GM18867 (cell line): ENCODE data around the gene EIF4G2.

ENCODE experiments used
- ATAC-seq: cut with Tn5 transposase; IDR thresholded peaks from one replicate; pipeline ENCODE4 v1.9.1; 2021; ENCODE audit warnings: mild to moderate bottlenecking, moderate library complexity; ENCODE audit not compliant: unreplicated experiment

Gene EIF4G2

DNA sequence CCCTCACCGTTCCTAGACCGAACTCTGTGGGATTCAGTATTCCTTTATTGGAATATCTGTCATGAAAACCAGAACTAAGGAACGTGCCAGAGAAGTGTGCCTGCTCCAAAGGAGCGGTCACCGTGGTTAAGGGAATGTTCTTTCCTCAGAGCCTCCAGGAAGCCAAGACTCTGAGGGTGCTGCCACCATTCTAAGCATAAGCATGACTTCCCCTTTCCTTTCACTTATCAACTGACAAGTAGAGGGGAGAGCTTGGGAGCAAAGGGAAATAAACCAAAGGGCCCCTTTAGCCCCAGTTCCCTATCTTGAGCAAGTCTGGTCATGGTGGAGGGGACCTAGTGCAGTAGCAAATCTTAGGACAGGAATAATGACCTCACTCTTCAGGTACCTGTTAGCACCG, 30.9 kb downstream of the EIF4G2 start:
- no peak for ATAC-seq

DNA sequence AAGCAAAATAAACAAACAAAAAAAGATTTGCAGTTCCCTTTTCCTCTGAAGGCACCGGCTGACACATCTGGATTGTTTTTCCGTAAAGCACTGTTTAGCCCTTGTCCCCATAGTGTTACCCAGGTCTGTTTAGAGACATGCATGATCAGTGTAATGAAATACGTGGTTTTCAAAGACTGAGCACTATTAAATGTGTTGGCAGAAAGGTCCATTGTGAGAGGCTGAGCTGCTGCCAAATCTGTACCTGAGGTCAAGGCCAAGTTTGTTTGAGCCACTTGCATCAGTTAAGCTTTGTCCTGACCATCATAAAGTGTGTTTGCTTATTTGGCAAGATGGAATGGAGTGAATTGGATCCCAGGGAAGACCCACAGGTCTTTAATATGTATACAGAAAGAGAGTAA, 31.3 kb downstream of the EIF4G2 start:
- no peak for ATAC-seq

DNA sequence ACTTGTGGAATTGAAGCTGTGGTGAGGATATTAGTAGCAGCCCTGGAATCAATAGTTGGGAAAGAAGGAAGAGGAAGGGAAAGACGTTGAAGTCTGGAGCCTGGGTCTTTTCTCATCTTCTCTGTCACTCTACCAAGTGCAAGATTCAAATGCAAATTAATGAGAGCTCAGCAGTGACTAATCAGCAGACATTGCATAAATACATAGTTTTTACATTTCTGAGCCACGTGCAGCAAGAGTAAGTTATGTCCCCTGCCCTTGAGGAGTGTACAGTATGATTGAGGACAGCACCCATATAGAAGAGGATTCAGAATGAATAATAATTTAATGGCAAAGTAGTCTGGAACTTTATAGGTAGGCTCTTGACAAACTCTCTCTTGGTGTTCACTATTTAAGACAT, 33.9 kb downstream of the EIF4G2 start:
- no peak for ATAC-seq

DNA sequence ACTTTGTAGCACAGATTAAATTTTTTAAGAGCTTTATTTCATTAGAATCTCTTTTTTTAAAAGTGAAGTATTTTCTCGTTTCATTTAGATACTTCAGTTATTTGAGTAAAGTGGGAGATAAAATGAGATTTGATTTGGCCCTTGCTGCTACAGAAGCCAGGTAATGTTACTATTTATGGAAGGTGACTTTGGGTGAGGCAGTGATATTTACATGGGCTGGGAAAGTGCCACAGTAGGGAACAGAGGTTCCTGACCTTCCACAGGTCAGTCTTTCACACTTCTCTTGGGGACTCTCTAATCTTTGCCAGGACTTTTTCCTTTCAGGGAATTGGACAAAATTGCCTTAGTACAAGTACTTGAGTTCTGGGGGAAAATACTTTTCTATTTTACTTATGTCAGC, 37.3 kb downstream of the EIF4G2 start:
- ATAC-seq = no peak

DNA sequence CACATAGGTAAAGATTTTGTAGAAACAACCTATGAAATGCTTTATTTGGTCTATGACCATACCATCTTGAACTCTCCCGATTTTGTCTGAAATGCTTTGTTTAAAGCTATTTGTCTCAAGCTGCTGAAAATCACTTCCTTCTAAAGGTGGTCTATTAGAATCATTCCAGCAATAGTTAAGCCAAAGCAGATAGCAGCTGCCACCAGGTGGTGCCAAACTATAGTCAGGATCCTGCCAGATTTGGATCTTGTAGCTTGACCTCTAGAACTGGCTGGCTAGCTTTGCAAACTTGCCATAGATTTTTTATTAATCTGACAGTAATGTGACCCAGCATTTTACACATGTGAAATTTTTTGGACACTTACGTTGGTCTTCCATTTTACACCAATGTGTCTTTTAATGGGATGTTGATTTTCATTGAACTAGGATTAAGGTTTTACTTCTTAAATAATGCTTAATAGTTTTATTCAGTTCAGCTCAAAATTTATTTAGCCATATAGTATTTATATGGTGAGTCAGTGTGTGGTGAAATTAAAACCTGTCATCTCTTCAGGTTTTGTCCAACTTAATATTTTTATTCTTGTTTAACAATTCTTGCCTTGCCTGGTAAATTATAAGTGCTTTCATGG, 38.0 kb downstream of the EIF4G2 start:
- ATAC-seq = no peak

DNA sequence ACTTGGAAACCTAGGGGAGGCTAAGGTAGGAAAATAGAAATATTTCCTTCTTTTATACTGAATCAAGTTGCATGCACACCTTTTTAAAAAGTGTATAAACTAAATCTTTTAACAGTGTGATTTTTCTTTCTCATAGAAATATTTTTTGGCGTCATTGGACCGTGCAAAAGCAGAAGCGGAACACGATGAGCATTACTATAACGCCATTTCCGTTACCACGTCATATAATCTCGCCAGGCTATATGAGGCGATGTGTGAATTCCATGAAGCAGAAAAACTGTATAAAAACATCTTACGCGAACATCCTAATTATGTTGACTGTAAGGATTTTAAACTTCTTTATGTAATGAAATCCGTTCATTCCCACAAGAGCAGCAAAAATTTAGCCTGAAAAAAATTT, 44.3 kb downstream of the EIF4G2 start:
- ATAC-seq = no peak

DNA sequence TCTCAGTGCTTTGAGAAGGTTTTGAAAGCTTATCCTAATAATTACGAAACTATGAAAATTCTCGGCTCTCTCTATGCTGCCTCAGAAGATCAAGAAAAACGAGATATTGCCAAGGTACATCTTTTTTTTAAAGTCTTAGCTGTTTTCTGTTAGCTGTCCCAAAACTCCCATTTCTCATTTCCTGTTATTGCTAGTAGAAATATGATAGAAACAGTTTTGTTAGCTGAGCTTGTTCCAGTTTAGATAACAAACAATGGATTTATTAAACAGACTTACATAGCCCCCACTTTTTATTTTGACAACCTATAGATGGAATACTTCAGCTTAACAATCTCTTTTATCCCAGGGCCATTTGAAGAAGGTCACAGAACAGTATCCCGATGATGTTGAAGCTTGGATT, 45.0 kb downstream of the EIF4G2 start:
- ATAC-seq = no peak

DNA sequence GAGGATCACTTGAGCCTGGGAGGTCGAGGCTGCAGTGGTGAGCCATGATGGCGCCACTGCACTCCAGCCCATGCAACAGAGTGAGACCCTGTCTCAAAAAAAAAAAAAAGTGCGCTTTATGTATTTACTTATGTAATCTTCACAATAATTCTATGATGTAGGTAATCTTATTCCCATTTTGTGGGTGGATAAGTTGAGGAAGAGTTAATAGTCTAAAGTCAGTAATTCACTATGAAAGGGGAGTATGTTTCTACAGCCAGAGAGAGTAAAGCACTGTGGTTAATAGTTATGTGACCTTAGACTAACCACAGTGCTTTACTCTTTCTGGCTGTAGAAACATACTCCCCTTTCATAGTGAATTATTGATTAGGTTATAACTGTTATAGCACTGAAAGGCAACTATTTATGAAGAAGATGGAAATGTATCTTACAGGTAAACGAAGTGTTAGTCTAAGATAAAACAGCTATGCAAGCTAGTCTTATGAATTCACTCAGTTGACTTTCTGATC, 45.8 kb downstream of the EIF4G2 start:
- no peak for ATAC-seq

DNA sequence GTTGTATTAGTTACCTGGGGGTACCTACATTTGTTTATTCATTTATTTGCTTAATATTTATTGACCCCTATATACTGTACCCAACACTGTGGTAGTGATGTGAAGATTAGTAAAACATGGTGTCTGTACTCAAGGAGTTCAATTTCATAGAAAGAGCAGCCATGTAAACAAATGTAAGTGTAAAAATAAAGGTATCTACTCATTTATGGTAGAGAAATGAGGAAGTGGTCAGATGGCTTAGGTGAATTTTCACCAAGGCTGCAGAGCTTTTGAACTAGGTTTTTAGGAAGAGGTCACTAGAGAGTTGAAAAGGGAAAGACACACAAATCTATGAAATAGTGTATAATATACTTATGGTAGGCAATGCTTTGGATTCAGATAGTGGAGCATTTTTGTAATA, 46.5 kb downstream of the EIF4G2 start:
- ATAC-seq = peak; percentile 81

DNA sequence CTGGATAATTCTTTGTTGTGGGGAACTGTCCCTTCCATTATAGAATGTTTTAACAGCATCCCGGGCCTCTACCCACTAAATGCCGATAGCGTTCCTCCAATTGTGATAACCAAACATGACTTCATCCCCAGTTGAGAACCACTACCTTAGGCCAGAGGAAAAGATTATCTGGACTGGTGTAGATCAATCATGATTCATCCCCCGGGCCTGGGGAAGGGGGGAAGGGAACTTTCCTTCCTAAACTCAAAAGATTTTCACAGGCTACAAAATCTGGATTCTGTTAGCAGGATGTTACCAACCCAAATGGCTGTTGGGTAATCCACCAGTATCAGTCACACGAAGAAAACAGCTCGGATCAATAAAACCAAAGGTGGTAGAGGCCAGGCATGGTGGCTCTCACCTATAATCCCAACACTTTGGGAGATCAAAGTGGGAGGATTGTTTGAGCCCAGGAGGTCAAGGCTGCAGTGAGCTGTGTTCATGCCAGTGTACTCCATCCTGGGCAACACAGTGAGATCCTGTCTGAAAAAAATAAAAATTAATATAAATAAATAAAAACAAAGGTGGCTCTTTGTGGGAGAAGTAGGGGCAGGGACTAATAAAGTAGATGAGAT, 47.5 kb downstream of the EIF4G2 start:
- no peak for ATAC-seq

DNA sequence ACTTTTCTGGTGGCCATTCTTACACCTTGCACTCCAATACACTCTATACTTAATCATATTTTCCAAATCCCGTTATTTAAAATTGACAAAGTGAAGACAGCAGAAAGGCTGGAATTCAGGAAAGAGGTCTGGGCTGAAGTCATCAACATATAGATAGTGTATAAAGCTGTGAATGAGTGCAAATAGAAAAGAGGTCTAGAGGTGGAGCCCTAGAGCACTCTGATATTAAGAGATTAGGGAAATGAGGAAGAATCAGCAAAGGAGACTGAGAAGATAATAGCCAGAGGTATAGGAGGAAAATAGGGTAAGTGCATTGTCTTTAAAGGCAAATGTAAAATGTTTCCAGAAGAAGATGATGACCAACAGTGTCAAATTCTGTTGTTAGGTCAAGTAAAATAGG, 49.8 kb downstream of the EIF4G2 start:
- no peak for ATAC-seq

DNA sequence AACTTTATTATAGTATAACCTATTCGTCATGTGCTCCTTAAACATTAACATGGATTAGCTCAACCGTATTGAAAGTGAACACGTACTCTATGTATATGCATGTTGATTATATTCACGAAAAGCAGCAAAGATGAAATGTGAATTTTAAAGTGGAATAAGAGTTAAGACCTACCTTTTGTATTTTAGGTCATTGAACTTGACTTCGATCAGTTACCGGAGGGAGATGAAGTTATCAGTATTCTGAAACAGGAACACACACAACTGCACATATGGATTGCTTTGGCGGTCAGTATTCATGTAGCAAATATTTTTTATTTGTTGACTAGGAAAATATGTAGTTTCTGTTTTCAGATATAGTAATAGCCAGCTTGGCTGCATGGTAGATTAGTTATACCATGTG, 56.2 kb downstream of the EIF4G2 start:
- ATAC-seq = no peak

DNA sequence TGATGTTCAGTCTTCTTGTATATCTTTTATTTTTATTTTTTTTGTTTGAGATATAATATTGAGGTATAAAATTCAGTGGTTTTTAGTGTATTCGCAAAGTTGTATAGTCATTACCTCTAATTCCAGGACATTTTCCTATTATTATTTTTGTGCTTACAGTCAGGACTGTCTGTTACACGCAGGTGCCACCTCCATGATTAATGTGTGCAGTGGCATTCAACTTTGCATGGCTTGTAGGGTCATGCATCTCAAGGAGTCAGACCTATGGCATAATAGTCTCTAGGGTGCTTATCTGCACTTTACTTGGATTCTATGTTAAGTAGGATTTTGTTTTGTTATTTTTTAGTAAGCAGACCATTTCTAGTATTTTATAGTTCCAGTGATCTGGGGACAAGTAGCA, 56.7 kb downstream of the EIF4G2 start:
- no peak for ATAC-seq

DNA sequence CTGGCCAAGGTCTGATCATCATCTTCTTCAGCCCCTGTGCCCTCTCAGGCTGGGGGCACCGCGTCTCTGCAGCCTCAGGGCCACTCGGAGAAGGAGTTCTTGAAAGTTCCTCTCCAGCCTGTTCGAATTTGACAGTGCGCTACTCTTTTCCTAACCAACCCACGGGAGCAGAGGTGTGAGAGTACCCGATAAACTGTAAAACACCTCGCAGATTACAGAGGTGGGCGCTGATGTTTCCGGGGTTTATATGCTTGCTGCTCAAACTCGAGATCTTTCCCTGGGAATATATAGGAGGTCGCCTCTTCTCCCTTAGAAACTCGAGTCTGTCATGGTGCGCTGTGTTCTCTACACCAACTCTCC, 57.2 kb downstream of the EIF4G2 start:
- no peak for ATAC-seq

DNA sequence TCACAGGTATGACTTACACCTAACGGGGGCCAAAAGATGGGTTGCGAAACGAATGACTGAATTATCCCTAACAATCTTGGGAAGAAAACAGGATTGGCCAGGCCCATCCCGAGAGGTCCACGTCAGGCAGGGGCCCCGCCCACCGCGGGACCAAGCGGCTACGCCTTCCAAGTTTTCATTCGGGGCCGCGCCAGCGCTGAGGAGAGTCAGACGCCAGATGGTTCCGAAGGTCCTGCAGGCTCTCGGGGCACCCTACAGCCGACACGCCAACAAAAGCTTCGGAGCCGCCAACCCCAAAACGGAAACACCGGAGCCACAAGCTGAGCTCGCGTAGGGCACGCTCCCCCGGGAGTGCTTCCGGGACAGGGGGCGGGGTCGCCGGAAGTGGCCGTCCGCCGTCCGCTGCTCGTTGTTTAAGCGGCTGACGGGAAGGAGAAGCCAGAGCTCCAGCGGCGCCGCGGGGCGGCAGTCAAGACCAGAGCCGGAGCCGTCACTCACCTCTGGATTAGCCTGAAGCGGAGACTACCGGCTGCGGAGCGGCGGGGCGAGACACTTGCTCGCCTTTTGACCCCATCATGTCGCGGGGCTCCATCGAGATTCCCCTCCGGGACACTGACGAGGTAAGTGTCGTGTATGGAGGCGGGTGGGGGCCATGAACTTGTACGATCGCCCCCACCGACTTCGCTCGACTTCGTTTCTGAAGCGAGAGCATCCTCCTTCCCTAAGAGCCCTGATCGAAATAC, 57.7 kb downstream of the EIF4G2 start, which contains the start of gene CTR9:
Gene CTR9 (plus strand): TSS at position 409 of the 743 bp plus-strand sequence. CDS start 167 bp downstream, at position 576.
- peak; percentile 95 for ATAC-seq

DNA sequence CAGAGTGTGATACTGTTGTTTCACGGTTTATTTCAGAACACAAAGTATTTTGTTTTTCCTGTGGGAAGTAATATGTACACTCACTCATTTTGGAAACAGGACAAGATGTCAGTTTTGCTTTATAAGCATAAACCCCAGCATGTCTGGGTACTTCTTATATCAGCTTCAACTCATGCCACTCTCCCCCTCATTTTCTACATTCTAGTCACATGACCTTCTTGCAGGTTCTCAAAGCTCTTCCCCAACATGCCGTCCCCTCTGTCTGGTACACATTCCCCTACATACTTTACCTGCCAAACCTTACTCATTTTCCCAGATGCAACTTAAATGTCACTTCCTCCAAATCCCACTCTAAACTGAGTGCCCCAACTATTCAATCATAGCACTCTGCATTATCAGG, 59.2 kb downstream of the EIF4G2 start:
- ATAC-seq = no peak

DNA sequence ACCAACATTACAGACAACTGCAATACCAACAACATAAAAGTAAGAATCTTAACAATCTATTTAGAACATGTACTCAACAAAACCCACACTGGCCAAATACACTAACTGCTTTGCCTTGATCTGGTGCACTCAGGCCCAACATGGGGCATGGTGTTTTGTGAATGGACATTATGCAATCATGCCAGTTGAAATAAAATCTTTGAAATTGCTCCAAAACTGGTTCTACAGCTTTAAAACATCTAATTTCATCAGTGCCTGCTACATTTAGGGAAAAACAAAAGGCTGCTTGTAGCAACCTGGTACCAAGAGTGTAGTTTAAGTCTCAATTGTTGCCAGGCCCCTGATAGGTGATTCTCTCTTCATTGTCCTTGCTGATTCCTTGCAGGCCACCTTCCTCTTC, 61.0 kb downstream of the EIF4G2 start:
- ATAC-seq = no peak
